CD4-positive, alpha-beta T cell treated with Interleukin-21 for 1 hour (primary cell): Measurements from ENCODE around the gene UBE2O.

Experiments
- DNase-seq: peaks from one replicate; pipeline ENCODE4 v3.0.0-alpha.2; 2020

The UBE2O gene

DNA sequence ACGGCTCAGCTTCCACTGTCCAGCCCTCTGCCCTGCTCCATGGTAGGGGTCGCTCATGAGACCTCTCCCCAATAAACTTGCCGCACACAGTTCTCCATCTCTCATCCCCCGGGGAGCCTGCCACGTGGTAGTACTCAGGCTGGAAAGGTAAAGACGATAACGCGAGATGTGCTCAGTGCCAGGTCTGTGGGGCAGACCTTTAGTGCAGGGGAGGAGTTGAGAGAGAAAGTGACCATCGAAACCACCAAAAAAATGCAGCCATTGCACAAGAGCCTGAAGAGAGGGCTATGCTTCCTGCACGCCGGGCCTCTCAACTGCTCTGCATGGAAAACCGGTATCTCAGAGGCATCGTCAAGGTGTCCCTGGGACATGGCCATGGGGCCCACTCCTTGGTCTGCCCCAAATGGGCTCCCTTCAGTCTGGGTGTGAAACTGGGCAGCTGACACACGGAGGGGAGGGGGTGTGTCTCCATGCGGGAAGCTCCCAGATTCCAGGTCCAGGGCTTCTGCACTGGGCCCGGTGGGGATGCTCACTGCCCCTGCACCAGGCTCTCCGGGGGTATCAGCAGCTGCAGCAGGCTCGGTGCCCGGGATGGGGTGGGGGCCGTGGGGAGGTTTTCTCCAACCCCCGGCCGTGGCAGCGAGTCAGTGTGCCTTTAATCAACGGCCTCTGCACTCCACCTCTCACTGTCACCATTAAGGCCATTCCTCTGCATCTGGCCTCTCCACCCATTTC lies 9.8 kb upstream of the UBE2O start:
- no peak for DNase-seq

DNA sequence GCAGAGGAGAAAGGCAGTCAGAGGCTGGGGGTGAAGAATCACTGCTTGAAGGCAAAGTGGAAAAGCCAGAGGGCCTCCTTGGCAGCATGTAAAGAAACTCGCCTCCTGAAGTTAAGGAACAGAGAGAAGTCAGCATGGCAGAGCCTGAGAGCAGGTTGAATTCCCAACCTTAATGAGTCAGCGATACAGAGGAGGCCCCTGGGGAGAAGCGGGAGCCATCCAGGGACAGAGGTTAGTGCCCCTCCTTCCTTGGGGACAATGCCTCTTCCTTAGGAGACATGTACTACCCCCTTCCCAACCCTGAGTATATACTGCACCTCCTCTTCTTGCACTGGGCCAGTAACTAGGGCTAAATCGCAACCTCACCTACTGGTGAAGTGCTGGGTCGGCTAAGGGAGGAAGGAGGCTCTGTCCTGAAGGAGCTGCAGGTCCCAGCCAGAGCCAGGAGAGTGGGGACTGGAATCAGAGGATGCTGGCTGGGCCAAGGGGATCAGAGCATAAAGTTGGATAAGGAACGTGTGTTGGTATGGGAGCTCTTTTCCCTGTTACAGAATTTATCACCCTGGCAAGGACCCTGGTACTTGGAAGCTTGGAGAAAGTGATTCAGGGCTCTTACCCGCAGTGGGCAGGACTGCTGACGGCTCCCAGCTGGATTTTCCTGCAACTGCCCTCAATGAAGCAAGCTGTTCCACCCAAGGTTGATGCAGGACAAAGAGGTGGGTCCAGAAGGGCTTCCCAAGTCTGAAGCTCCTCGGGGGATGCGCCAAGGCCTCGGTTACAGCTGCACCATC lies 9.0 kb upstream of the UBE2O start:
- no peak for DNase-seq

DNA sequence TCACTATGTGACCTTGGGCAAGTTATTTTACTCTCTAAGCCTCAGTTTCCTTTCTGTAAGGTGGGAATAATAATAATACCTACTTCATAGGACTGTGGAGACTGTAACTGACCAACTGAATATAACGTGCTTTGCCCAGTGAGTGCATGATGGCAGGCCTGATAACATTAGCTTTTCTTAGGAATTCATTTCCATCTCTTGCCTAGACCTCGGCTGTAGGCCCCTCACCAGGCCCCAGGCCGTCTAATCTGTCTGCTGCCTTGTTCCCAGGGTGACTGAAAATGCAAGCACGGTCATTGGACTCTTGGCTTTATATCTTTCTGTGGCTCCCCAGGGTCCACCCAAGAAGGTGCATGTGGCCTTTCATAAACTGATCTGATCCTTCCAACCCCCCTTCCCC lies 6.7 kb upstream of the UBE2O start:
- DNase-seq: no peak

DNA sequence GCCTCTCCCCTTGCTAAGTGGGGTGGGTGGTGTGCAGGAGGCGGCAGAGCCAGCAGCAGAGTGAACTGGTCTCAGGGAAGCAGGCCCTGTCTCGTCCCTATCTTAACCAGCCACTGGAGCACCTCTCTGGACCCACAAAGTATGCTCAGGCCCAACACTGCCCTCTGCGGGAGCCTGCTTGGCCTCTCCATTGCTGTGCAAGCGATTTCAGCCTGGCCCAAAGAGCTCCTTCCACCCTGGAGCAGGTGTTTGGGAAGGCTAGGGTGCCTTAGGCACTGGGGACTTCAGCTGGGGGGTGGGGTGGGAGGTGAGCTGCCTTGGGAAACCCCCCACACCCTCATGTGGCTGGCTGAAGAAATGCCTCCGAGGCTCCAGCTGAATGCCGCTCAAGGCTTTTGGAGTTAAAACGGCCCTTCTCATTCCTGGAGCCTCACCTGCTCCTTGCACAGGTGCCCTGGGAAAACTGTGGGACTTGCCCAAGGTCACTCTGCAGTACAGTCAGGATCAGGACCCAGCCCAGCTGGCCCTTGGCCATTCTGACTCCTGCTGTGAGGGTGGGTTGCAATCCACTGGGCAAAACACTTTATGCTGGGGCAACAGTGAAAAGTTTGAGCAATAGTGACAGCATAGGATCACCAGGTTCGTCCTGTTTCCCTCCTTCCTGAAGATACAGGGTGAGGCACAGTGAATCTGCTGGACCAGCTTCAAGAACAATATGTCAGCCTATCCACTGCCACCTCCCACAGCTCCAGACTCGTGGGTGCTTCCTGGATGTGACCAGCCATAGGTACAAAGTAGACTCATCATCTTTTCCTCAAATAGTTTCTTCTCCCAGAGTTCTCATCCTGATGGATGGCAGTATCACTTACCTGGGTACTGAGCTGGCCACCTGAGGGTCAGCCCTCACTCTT lies 5.9 kb upstream of the UBE2O start:
- no peak for DNase-seq

DNA sequence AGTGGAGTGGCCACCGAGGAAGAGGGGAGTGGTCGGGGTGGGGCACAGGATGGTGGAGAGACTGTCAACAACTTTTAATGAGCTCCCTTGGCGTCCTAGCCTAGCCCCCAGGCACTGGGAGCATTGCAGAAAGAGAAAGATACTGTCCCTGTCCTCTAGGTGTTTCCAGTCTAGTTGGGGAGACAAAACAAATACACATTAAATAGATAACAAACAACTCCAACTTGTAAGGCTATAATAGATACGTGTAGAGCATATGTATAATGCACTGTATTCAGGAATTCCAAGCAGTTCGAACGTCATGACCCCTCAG lies 435 bp upstream of the UBE2O start:
- DNase-seq: no peak

DNA sequence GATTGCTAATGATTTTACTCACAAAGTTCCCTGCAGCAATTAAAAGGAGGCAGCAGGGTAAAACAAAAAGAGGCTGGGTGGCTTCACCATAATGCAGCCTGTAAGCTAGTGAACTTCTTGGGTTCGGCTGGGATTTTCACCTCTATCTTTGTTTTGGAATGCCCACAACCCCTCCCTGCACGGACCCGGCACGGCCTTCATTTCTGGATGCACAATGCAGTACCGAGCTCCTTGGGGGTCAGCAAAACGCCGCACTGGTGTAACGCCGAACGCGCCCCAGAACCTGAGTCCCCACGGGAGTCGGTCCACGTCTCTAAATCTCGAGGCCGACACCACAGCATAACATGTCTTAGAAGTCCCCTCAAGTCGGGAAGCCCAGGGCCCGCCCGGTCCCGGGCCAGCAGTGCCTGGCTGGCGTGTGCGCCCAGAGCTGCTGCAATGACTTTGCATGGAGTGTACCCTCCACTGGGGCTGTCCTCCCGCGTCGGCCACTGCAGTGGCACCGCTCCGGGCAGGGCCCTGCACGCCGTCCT lies 759 bp downstream of the UBE2O start:
- DNase-seq: no peak

DNA sequence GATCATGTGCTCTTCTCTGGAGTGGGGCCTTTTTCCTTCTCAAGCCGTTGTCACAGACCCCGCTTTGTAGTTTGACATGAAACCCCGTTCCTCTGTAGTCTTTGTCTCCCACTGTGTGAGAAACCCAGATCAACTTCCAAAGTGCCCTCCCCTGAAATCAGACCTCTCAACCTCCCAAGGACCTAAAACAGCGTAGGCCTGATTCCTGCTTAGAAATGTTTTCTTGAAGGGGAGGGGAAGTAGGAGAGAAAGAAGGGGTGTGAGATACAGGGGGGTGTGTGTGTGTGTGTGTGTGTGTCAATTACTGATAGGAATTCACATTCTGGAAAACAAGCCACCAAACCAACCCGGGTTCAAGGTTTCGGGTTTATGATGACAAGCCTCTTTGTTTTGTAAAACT lies 1.4 kb downstream of the UBE2O start:
- DNase-seq: no peak

DNA sequence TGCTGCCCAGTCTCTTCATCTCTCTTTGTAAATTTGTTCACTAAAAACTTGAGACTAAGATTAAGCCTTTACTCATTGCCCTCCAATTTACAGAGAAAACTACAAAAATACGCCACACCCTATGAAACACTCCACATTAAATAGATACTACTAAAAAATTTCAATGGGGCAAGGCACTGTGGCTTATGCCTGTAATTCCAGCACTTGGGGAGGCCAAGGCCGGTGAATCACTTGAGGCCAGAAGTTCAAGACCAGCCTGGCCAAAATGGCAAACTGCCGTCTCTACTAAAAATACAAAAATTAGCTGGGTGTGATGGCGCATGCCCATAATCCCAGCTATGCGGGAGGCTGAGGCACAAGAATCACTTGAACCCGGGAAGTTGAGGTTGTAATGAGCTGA lies 3.8 kb downstream of the UBE2O start:
- no peak for DNase-seq

DNA sequence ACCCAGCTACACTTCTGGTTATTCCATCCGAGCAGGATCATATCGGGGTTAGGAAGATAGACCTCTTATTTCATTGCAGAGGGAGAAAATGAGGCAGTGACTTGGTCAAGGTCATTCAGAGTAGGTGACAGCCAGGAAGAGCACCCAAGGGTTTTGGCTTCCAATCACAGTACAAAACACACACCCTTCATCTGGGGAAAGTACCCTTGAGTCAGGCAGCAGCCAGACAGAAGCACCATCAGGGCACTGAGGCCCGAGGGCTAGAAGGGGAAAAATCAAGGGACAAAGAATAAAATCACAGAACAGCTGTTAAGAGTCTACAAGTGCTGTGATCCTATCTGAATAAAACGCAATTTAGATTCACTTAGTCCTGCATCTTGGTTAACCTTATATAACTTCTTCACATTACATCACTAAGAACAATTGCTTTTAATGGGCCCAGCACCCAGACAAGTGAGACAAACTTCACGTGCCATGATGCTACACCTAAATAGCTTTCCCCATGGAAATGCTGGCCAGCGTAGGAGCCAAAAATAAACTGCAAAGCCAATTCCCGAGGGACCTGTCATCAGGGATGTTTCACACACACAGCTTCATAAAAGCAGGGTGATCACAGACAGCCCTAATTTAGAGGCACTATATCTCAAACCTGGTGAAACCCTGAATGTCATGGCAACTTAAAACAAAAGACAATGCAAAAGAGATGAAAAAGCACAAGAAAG lies 4.9 kb downstream of the UBE2O start:
- DNase-seq: no peak

DNA sequence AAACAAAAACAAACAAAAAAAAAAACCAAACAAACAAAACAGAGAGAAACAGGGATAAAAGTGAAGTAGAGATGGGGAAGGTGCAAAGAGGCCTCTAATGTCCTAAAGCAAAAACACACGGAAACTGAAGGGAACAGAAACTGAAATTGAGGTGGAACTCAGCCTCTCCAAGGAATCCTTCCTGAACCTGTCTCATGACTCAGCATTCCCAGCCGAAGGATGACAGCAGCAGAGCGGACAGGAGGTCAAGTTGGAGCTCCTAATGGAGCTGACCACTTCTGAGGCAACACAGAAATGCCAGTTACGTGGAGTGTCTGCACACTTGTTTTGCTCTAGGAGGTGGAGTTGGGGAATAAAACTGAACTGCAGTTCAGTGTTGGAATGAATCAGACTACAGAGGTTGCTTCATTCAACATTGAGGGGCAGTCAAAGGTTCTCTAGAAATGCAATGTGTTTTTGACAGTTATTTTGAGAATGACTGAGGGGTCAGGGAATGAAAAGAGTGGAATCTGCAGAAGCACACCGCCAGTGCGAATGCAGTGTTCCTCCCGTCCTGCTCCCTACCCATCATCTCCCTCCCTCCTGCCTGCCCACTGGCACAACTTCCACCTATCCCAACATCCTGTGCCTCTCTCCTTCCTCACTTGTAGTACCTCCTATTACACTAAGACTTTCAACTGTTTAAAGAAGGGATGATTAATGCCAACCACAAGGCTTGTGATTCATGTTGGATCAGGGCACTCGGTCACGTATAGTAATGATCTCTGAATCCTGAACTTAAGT lies 6.3 kb downstream of the UBE2O start:
- DNase-seq: no peak

DNA sequence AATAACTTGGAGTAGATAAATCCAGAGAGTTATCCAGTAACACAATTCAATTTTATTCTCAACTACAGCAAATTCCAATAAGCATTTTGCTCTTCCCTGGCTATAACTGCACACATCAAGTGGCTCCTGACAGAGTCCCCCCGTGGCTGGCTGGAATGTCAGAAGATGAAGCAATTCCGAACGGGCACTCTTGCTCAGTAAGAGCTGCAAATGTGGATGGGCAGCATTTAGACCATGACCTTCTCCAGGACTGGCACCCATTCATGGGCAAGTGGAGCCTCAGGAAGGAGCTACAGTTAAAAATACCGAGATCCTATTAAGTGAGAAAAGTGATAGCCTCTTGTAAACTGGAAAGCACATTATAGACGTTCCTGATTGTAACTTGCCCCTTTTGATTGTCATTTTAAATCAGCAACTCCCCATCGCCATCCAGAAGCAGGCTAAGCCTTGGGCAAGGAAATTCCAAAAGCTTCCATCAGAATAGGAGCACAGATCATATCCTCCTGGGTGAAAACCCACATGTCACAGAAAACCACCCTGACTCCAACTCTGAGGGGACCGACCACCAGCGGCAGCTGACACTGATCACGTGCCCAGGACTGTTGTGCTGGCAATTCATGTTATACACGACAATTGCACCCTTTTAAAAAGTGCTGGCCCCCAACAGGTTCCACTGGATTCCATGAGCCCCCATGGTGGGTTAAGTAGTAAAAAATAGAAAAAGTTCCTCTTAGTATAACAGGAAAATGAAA lies 7.1 kb downstream of the UBE2O start:
- no peak for DNase-seq

DNA sequence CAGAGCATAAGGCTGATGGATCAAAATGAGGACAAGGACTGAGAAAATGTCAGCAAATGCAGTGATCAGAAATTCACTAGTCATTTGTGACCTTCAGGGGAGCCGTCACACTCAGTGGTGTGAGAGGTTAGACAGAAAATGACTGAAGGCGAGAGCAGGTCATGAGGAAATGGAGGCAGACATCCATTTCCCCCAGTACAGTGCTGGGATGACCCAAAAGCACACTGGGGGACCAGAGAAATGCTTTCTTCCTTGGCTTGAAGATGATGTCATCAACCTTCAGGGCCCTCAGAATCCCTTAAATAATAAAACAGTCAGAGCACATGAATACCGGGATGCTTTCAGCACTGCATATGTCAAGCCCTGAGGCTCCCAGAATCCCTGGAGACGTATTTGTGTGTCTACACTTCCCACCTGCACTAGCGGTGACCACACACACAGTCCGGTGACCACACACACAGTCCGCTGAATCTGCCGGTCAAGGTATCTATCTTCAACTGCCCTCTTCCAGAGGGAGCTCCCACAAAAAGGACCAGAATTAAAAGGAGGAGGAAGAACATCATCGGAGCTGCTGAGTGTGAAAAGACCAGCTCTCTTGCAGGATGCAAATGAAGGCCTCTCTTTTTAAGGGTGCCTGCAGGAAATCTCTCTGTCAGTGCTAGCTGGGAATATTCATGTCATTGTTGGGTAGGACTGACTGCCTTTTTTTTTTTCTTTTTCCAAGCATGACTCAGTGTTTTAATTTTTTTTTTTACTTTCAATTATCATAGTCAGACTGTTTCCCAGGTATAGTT lies 8.2 kb downstream of the UBE2O start:
- no peak for DNase-seq

DNA sequence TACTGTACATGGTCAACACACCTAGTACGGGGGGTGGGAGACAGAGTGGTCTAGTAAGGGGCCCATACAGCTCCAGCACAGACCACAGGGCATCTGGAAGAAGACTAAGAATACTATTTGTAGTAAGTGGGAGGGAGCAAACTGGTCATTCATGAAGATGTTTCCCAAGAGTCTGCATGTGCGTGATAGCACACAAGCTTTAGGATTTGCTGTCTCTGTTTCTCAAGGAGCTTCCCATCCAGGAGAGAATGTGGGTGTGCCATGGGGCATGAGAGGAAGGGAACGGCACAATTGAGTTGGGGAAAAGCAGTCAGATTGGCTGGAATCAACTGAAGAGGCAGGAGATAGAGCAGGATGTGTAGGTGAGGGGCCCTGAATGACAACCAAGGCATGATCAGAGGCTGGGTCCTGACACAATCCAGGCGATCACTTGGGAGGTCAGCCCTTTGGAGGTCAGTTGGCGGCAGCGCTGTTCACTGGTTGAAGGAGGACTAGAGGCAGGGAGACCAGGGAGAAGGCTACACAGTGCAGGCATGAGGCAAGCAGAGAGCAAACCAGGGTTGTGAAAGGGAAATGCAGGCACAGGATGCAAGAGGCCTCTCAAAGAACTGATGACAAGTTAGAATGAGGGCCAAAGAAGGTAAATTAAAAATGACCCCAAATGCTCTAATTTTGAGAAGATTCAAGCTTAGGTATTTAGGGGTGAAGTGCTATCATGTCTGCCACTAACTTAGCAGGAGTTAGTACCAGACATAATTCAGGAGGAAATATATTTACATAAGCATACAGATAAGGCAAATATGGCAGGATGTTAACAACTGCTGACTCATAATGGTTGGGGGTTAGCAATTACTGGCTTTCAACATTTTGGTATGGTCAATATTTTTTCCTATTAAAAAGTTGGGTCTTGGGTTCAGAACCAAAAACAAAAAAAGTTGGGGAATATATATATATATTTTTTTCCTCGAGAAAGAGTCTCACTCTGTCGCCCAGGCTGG lies 10.3 kb downstream of the UBE2O start:
- DNase-seq: no peak

DNA sequence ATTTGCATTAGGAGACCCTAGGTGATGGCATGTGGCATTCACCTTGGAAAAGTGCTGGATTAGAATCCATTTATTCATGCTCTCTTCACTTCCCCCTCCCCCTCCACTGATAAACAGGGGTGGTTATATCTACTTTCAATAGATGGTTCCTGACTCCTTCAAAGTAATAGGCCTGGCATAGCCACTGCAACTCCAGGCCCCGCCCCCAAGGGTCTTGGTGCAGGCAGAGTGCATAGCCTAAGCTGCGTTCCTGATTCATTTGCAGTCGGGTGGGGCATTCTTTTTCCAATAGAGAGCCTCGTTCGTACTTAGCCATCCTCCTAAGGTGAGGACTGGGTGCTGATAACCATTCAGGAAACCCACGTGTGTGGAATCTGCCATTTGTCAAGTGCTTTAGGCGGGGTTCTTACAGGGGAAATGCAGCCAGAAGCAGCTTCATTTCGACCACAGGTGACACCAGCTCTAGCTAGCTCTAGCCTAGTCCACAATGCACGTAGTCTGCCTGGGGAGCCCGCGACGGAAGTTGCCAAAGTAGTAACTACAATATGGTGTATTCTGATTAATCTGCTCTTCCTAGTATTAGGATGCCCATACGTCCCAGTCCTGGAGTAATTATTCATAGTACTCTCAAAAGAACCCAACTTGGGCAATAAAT lies 11.1 kb downstream of the UBE2O start:
- no peak for DNase-seq

DNA sequence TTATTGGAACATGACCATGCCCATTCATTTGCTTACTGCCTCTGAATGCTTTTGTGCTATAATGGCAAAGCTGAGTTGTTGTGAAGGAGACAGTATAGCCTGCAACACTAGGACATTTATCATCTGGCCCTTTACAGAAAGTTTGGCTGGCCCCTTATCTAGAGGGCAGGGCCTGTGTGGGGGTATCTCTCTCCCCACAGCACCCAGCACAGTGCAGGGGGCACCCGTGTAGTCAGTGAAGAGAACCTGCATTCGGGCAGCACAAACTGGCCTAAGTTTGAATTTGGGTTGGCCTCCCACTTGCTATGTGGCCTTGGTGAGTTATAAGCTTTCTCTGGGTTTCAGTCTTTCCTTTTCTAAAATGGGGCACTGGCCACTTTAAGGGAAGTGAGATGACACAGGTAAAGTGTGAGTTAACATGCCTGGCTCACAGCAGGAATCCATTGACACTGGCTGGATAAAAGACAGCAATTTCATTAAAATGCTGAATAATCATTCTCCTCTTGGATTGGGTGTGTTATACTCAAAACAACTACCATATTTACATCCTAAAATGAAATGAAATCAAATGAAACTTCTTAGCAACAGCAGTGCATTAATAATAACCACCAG lies 12.1 kb downstream of the UBE2O start:
- no peak for DNase-seq

DNA sequence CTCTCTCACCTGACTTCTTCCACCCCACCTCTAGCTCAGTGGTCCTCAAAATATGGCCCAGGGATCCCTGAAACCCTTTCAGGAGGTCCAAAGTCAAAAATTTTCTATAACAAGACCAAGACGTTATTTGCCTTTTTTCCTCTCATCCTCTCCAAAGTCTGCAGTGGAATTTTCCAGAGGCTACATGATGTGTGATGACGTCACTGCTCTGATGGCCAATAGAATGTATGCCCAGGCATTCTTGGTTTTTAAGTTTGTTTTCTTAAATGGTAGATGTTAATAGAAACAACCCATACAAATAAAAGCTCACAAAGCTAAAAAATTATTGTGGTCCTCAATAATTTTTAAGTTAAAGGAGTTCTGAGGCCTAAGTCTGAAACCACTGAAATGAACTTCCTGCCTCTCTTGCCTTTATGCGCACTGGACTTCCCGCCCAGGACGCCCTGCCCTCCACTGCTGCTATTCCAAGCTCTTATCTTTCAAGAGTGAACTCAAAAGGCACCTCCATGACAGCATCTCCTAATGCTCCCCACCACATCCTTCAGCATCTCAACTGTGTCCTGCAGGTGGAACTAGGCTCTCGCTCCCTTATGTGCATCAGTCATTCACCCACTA lies 13.5 kb downstream of the UBE2O start:
- DNase-seq: no peak

DNA sequence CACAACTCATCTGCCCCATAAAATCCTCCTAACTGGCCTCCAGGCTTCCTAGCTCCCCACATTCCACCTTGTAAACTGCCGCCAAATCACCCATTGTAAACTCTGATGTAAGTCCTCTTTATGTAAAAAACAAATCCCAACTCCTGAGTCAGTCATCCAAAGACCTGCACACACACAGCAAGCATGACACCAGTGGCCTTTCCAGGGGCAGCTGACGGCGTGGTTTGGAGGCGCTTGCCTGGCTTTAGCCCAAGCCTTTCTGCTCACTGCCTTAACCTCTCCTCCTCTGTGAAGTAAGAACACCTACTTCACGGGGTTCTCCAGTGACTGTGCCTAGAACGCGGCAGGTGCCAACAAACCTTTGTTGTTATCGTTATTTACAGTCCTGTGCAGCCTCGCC lies 14.0 kb downstream of the UBE2O start:
- no peak for DNase-seq
